Motor neuron (in vitro differentiated cells): Measurements from ENCODE around the gene HENMT1. TPM values are rescaled to one million over a fixed set of nuclear protein-coding genes. Genes with fewer than 3 reads are reported as not detected.
"Not testable (repeated sequence)": the region's sequence is repeated elsewhere in the genome, so short reads cannot be mapped to it uniquely, and the experiment has no call there.

Experiments
- ATAC-seq, 8 experiments: fragments of 200-7000 bp; cut with Tn5 transposase; replicated peaks in 6 of 8; 2 replicates each; pipeline ENCODE4 v1.8.0; 2021; ENCODE audit warnings: mild to moderate bottlenecking in 8 of 8, moderate library complexity in 8 of 8
- H3K27ac ChIP-seq, 2 donors: fragments of 250-450 bp; sonication (Bioruptor Pico); 2 replicates each; pipeline ENCODE4 v1.9.0; 2021; ENCODE audit warnings: antibody characterized with exemption in 2 of 2, mild to moderate bottlenecking in 2 of 2, moderate library complexity in 1 of 2
- H3K4me1 ChIP-seq, 2 donors: fragments of 250-450 bp; sonication (Bioruptor Pico); replicated peaks in 1 of 2; 2 replicates each; pipeline ENCODE4 v1.6.1; 2021; ENCODE audit warnings: antibody characterized with exemption in 2 of 2, mild to moderate bottlenecking in 2 of 2, moderate library complexity in 1 of 2
- H3K4me3 ChIP-seq, 5 donors: fragments of 250-450 bp; sonication (Bioruptor Pico); 2 replicates each; pipeline ENCODE4 v1.9.0; 2021; ENCODE audit warnings: antibody characterized with exemption in 5 of 5, mild to moderate bottlenecking in 5 of 5, moderate library complexity in 4 of 5
- WGBS, 10 experiments: fragments of 450-650 bp; shearing (Covaris generic); methylation state at CpG; one replicate each; pipeline ENCODE4 v1.0.0; 2022; 5-methylcytosine and 5-hydroxymethylcytosine counted together
- in situ Hi-C, 9 experiments: fragments of 400-800 bp; cut with MboI; loops; one replicate each; pipeline ENCODE4 v1.15.0; 2021; ENCODE audit warnings: low sequenced_read_pairs in 9 of 9, low pct_unique_long_range_greater_than_20kb in 2 of 9; ENCODE audit not compliant: unreplicated experiment in 9 of 9
- total RNA-seq, 8 experiments: library from RNA; unstranded; fragments of 300-600 nt; gene quantifications; 2 replicates each; pipeline versions ENCODE4 v1.2.3 to v1.2.4, GENCODE V29; 2022

Gene HENMT1
- total RNA-seq, 8 experiments from 2014 or later, result 1.00 to 11.8 (median 4.0) TPM

GRCh38 chr1:108691942-108692723 is 31.2 kb upstream of the HENMT1 start, which contains the start of gene PRPF38B:
Gene PRPF38B, plus strand, starts transcription at chr1:108692310. Its CDS starts 282 bp downstream, at chr1:108692592.
- 0 to 6% (median 0%) methylated on average over 3 to 26 of the region's 59 CpGs; no CpG with 5 or more reads in 3 of the 10 experiments for WGBS, 10 experiments
- H3K27ac ChIP-seq, result peak within 1 kb of the TSS; percentile 97 to 98
- H3K4me3 ChIP-seq, result peak within 1 kb of the TSS; percentile 77 to 99 (median 94)
- ATAC-seq, result peak; percentile 92 to 97 (median 96)
- H3K4me1 ChIP-seq, result peaks cover 3 to 23% of the 10 kb centered on the region in 2 donors
- in situ Hi-C loops, result loop anchor here in 3 of 9 experiments (25.0 kb wide), 3 partner anchors 195 to 695 kb away; partner anchors contain the start of genes GPSM2 (in 1 of the 3), SLC25A24 (in 1 of the 3) and SORT1 (in 1 of the 3)

- peaks cover 3 to 23% of the 10 kb centered on the region in 2 donors for H3K4me1 ChIP-seq
- in situ Hi-C loops, result loop anchor here in 3 of 9 experiments (25.0 kb wide), 3 partner anchors 196 to 696 kb away; partner anchors contain the start of genes GPSM2 (in 1 of the 3), SLC25A24 (in 1 of the 3) and SORT1 (in 1 of the 3)
- peak in 6 of 8 experiments; percentile 0 to 34 (median 12) for ATAC-seq
- H3K4me3 ChIP-seq, result peak overlapping the region; percentile 77 to 99 (median 94)
- peak overlapping the region; percentile 97 to 98 for H3K27ac ChIP-seq
- 12 to 55% (median 30%) methylated on average over 5 to 12 of the region's 12 CpGs; no CpG with 5 or more reads in 1 of the 10 experiments for WGBS, 10 experiments
These were observed 30.4 kb upstream of the HENMT1 start for GRCh38 chr1:108691128-108691941.

DNA sequence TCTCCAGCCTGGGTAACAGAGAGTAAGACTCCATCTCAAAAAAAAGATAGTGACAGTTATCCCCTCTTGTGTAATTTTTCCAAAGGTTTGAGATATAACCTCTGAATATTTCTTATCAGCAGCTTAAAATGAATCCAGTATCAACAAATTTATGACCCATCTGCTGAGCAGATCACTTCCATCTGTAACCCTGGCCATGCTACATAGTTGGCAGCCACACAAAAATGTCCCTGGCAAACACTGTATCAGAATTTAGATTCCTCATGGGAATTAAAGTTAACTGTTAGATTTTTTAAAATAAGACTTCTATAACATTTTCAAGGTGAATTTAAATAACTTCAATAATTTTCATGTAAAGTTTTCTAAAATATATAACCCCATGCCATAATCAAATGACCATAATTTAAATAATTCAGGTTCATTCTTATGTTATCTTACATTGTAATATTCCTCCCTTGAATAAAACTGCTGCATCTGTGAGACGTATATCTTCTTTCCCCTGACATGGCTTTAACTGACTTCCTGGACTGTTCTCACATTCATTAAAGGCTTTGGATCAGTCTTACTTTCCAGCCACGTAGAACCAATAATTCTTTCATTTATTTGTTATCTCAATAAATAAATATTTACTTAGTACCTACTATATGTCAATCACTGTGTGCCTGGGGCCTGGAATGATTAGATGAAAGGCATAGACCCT is 25.9 kb upstream of the HENMT1 start:
- no peak overlapping the region for H3K4me3 ChIP-seq
- no peak overlapping the region for H3K27ac ChIP-seq
- in situ Hi-C loops, result loop anchor here in 3 of 9 experiments (25.0 kb wide), 3 partner anchors 201 to 701 kb away; partner anchors contain the start of genes GPSM2 (in 1 of the 3), SLC25A24 (in 1 of the 3) and SORT1 (in 1 of the 3)
- ATAC-seq, result peak in 2 of 8 experiments; percentile 19 to 67
- peaks cover 0 to 7% of the 10 kb centered on the region in 2 donors for H3K4me1 ChIP-seq
- 0 to 100% (median 45%) methylated on average over 1 to 2 of the region's 2 CpGs for WGBS, 10 experiments

DNA sequence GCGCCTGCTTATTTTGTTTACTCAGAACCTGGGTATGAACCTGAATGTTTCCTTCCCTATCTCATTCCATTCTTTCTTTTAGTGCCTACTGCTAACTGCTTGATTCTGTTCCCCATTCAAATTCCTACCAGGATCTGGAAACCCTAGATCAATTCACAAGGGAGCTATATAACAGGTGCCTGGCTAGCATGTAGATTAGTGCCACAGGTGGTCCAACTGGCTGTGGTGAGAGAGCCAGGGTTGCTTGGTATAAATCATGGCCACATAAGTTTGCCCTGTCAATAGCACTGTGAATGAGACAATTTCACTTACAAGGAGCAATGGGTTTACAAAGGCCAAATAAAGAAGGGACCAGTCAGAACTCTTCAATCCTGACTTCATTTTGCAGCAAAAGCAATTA is 24.6 kb upstream of the HENMT1 start:
- no peak overlapping the region for H3K4me3 ChIP-seq
- H3K27ac ChIP-seq, result no peak overlapping the region
- 22 to 100% (median 76%) methylated on average over 1 of the region's 1 CpG; no CpG with 5 or more reads in 4 of the 10 experiments for WGBS, 10 experiments
- no peak for ATAC-seq
- H3K4me1 ChIP-seq, result no peaks in the 10 kb centered on the region
- in situ Hi-C loops, result loop anchor here in 3 of 9 experiments (25.0 kb wide), 3 partner anchors 202 to 702 kb away; partner anchors contain the start of genes GPSM2 (in 1 of the 3), SLC25A24 (in 1 of the 3) and SORT1 (in 1 of the 3)

DNA sequence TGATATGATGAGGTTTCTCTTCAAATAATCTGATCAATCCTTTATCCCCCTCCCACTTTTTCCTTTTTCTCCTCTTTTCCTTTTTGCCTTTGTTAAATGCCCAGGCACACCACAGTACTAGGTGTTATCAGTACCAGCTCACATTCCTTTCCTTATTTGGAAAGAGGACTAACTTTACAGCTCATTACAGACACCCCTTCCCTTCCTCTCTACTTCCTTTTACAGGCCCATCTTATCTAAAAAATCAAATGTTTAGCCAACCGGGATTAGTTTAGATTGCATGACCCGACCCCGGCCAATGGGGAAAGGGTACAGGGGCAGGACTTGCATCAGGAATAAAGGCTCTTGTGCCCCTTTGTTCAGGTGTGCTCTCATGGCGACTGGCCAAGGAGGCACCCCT is 20.8 kb upstream of the HENMT1 start:
- 65 to 100% (median 92%) methylated on average over 1 to 4 of the region's 4 CpGs; no CpG with 5 or more reads in 3 of the 10 experiments for WGBS, 10 experiments
- not testable (repeated sequence) for H3K4me3 ChIP-seq, H3K27ac ChIP-seq, H3K4me1 ChIP-seq, ATAC-seq
- in situ Hi-C loops, result loop anchor here in 3 of 9 experiments (25.0 kb wide), 3 partner anchors 206 to 706 kb away; partner anchors contain the start of genes GPSM2 (in 1 of the 3), SLC25A24 (in 1 of the 3) and SORT1 (in 1 of the 3)

DNA sequence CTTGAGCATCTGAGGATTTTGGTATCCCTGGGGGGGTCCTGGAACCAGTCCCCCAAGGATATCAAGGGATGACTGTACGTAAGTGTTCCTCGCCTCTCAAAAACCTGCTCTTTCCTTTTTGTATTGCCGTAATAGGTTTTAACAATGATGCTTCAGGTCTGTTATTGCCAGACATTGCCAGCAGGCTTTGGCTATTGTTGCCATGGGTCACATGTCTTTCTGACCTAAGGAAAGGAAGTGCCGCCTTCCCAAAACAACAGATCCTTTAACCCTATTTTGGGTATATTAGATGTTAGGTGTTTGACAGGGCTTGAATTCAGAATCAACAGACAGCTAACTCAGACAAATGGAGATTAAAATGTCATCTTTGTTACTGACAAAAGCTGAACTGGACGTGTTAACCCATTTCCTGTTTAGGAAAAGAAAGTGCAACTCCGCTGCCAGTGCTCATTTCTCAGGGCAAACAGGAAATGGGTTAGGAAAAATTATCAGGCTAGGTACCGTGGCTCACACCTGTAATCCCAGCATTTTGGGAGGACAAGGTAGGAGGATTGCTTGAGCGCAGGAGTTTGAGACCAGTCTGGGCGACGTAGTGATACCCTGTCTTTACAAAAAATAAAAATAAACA is 18.8 kb upstream of the HENMT1 start:
- Histone ChIP-seq H3K4me3 (no peak overlapping the region), H3K4me1 (no peaks in the 10 kb centered on the region), H3K27ac (no peak overlapping the region)
- ATAC-seq, result no peak
- in situ Hi-C loops, result loop anchor here in 3 of 9 experiments (25.0 kb wide), 3 partner anchors 208 to 708 kb away; partner anchors contain the start of genes GPSM2 (in 1 of the 3), SLC25A24 (in 1 of the 3) and SORT1 (in 1 of the 3)
- 57 to 96% (median 87%) methylated on average over 1 to 10 of the region's 10 CpGs; no CpG with 5 or more reads in 1 of the 10 experiments for WGBS, 10 experiments

DNA sequence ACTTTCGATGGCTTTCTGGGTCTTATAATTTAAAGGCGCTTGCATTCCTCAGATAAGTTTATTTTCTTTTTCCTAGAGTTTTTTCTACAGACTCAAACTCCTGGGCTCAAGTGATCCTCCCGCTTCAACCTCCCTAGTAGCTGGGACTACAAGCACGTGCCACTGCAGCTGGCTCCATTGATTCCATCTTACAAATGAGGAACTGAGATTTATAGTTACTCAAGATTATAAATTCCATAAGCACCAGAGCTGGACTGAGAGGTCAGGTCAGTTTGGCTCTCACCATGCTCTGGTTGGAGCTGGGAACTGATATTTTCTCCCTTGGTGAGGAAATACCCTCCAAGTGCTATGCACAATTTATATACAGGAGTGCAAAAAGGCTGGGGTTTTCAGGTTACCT is 17.8 kb upstream of the HENMT1 start:
- in situ Hi-C loops, result loop anchor here in 3 of 9 experiments (25.0 kb wide), 3 partner anchors 209 to 709 kb away; partner anchors contain the start of genes GPSM2 (in 1 of the 3), SLC25A24 (in 1 of the 3) and SORT1 (in 1 of the 3)
- no peak overlapping the region for H3K4me3 ChIP-seq
- no peaks in the 10 kb centered on the region for H3K4me1 ChIP-seq
- WGBS, 10 experiments, result 10 to 96% (median 73%) methylated on average over 2 to 4 of the region's 4 CpGs
- ATAC-seq, result no peak
- no peak overlapping the region for H3K27ac ChIP-seq

DNA sequence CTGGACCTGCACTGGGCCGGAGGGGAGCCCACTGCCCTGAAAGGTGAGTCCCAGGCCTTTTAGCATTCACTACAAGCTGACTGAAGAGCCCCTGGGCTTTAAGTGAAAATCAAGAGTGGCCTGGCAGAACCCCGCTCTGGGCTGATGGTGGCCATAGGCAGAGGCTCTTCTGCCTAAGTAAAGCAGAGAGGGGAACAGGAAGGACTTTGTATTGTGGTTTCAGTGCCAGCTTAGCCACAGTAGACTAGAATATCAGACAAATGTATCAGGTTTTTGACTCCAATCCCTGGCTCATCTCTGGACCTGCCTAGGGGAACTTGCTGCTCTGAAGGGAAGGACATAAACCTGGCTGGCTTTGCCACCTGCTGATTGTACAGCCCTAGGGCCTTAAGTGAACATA is 10.2 kb upstream of the HENMT1 start:
- Histone ChIP-seq H3K4me1 (no peaks in the 10 kb centered on the region), H3K4me3 (no peak overlapping the region)
- in situ Hi-C loops, result no loop called here

GRCh38 chr1:108670131-108670773 is 9.4 kb upstream of the HENMT1 start:
- in situ Hi-C loops, result no loop called here
- no peak for ATAC-seq
- WGBS, 10 experiments, result 29 to 100% (median 91%) methylated on average over 1 to 5 of the region's 5 CpGs; no CpG with 5 or more reads in 4 of the 10 experiments
- H3K27ac ChIP-seq, result no peak overlapping the region
- no peaks in the 10 kb centered on the region for H3K4me1 ChIP-seq
- no peak overlapping the region for H3K4me3 ChIP-seq

More for the DNA sequence above, 10.2 kb upstream of the HENMT1 start:
- H3K27ac ChIP-seq, result no peak overlapping the region
- WGBS, 10 experiments, result 70 to 90% (median 88%) methylated on average over 2 of the region's 2 CpGs; no CpG with 5 or more reads in 6 of the 10 experiments
- no peak for ATAC-seq

DNA sequence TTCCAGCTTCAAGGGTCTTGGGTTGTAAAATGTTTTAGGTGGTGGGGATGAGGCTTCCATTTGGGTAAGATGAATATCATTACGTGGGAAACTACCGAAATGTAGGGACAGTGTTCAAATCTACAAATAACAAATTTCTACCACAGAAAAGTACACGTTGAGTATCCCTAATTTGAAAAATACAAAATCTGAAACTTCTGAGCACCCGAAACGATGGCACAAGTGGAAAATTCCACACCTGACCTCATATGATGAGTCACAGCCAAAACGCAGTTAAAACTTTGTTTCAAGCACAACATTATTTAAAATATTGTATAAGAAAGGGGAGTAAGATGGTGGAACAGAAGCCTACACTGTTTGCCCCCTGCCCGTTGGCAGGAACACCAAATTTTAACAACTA is 8.8 kb upstream of the HENMT1 start:
- 38 to 90% (median 78%) methylated on average over 2 to 7 of the region's 7 CpGs for WGBS, 10 experiments
- ATAC-seq, result no peak
- Histone ChIP-seq H3K4me3 (no peak overlapping the region), H3K4me1 (no peaks in the 10 kb centered on the region), H3K27ac (no peak overlapping the region)
- in situ Hi-C loops, result no loop called here

DNA sequence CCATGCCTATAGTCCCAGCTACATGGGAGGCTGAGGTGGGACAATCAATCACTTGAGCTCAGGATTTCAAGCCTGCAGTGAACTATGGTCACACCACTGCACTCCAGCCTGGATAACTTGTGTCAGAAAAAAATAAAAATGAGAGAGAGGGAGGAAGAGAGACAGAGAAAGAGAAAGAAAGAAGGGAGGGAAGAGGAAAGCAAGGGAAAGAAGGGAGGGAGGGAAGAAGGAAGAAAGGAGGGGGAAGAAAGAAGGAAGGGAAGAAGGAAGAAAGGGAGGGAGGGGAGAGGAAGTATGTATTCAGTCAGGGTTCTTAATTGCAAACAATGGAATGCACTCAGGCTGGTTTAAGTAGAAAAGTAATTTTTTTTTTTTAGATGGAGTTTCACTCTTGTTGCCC is 7.9 kb upstream of the HENMT1 start:
- no peak overlapping the region for H3K27ac ChIP-seq
- ATAC-seq, result no peak
- no peaks in the 10 kb centered on the region for H3K4me1 ChIP-seq
- H3K4me3 ChIP-seq, result no peak overlapping the region
- in situ Hi-C loops, result no loop called here
